NCI-H748 (cell line): ENCODE data around the gene AWAT1.
"Not testable (repeated sequence)": the region's sequence is repeated elsewhere in the genome, so short reads cannot be mapped to it uniquely, and the experiment has no call there.

Experiments
- DNase-seq: peaks from one replicate; lab custom pipeline; 2025; ENCODE audit not compliant: unreplicated experiment; lab: John Stamatoyannopoulos, UW

The AWAT1 gene

GRCh38 chrX:70234355-70234754 is at the start of gene AWAT1:
TSS of gene AWAT1 (plus strand) at chrX:70234655. CDS start at chrX:70234696, 41 bp downstream.
- DNase-seq, result no peak

GRCh38 chrX:70190225-70190624 is 44.2 kb upstream of the AWAT1 start:
- no peak for DNase-seq

- DNase-seq, result peak; percentile 82
These were observed 37.3 kb upstream of the AWAT1 start for GRCh38 chrX:70196961-70197720.

- DNase-seq, result no peak
These were observed 32.7 kb upstream of the AWAT1 start for GRCh38 chrX:70201732-70202131.

- peak; percentile 25 for DNase-seq
These were observed 26.0 kb upstream of the AWAT1 start for GRCh38 chrX:70208479-70208878.

GRCh38 chrX:70209570-70209969 is 24.9 kb upstream of the AWAT1 start:
- DNase-seq, result peak; percentile 76

GRCh38 chrX:70219938-70220764 is 14.3 kb upstream of the AWAT1 start:
- DNase-seq, result peak; percentile 97

- DNase-seq, result no peak
These were observed 8.4 kb upstream of the AWAT1 start for GRCh38 chrX:70226048-70226447.

- DNase-seq, result no peak
These were observed 7.8 kb upstream of the AWAT1 start for GRCh38 chrX:70226687-70227086.

GRCh38 chrX:70231666-70232065 is 2.8 kb upstream of the AWAT1 start:
- DNase-seq, result no peak

GRCh38 chrX:70240751-70241150 is 6.3 kb downstream of the AWAT1 start:
- no peak for DNase-seq

GRCh38 chrX:70241501-70241900 is 7.0 kb downstream of the AWAT1 start:
- no peak for DNase-seq

- DNase-seq, result not testable (repeated sequence)
These were observed 9.1 kb downstream of the AWAT1 start for GRCh38 chrX:70243601-70244000.

- no peak for DNase-seq
These were observed 10.4 kb downstream of the AWAT1 start for GRCh38 chrX:70244881-70245280.

GRCh38 chrX:70247252-70247651 is 12.8 kb downstream of the AWAT1 start:
- DNase-seq, result no peak

GRCh38 chrX:70252491-70252890 is 18.0 kb downstream of the AWAT1 start:
- DNase-seq, result no peak

GRCh38 chrX:70253377-70254062 is 19.1 kb downstream of the AWAT1 start:
- no peak for DNase-seq

- no peak for DNase-seq
These were observed 19.6 kb downstream of the AWAT1 start for GRCh38 chrX:70254063-70254400.

- DNase-seq, result no peak
These were observed 20.5 kb downstream of the AWAT1 start for GRCh38 chrX:70254909-70255308.

- no peak for DNase-seq
These were observed 21.0 kb downstream of the AWAT1 start for GRCh38 chrX:70255452-70255851.

- no peak for DNase-seq
These were observed 23.2 kb downstream of the AWAT1 start for GRCh38 chrX:70257423-70258288.
